HL-60 (cell line): Measurements from ENCODE around the gene NENF.
A peak's percentile ranks its signal among the peaks of the same experiment; 100 is the strongest.

Experiments used
- DNase-seq, 2 experiments: peaks; one replicate each; pipeline ENCODE4 v3.0.0-alpha.2; 2010 to 2020; ENCODE audit warnings: low read depth in 1 of 2, low spot score in 1 of 2
- H3K27ac ChIP-seq: fragments of 250-450 bp; sonication (Bioruptor Pico); replicated peaks from 2 replicates; pipeline ENCODE4 v1.5.1; 2020; ENCODE audit warnings: mild to moderate bottlenecking, moderate library complexity
- H3K27me3 ChIP-seq: fragments of 250-450 bp; sonication (Bioruptor Pico); 2 replicates; pipeline ENCODE4 v1.5.1; 2021; ENCODE audit warnings: mild to moderate bottlenecking, moderate library complexity; ENCODE audit not compliant: insufficient read depth, poor library complexity, severe bottlenecking
- H3K4me3 ChIP-seq: replicated peaks from 2 replicates; pipeline ENCODE4 v1.5.1; 2011; ENCODE audit warnings: mild to moderate bottlenecking, control low read depth, low read length; ENCODE audit not compliant: insufficient read depth
- GABPA ChIP-seq: IDR thresholded peaks from 2 replicates; pipeline ENCODE4 v1.6.1; 2012; ENCODE audit warnings: low read depth
- POLR2AphosphoS5 ChIP-seq: IDR thresholded peaks from 2 replicates; pipeline ENCODE4 v1.6.1; 2012; ENCODE audit warnings: low read depth
- SPI1 ChIP-seq: IDR thresholded peaks from 2 replicates; pipeline ENCODE4 v1.6.1; 2012; ENCODE audit warnings: low read depth, mild to moderate bottlenecking, borderline replicate concordance
- TF ChIP-seq, protein P1 (sequence below): IDR thresholded peaks from one replicate; pipeline ENCODE4 v1.5.1; 2011; ENCODE audit warnings: low read length, control low read depth, inconsistent platforms; ENCODE audit not compliant: insufficient read depth
- TF ChIP-seq, protein P2 (sequence below): IDR thresholded peaks from 2 replicates; pipeline ENCODE4 v1.6.1; 2012; ENCODE audit warnings: low read depth; ENCODE audit not compliant: insufficient replicate concordance

Gene NENF

DNA sequence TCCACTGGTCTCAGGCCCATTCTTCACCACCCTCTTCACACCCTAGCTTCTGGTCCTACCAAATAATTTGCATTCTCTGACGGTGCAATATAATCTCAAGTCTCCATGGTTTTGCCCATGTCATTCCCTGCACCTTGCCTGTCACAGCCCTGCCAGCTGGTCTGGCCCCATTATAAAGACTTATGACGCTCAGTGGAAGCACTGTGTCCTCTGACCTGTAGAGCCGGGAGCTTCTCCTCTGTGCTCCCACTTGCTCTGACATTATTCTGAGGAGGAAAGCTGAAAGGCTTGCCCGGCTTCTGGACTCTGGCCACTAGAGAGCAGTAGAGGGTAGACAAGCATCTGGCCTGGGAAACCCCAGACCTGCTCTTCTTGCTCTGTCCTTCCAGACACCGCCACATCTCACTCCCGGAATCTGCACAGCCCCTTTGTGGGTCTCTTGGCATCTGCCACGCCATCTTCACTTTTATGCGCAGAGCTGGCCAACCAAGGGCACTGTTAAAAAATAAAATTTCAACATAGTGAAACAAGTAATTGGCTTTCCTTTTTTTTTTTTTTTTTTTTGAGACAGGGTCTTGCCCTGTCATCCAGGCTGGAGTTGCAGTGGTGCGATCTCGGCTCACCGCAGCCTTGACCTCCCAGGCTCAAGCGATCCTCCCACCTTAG lies 44.4 kb downstream of the NENF start:
- H3K27ac ChIP-seq, result no peak overlapping the region
- no peak overlapping the region for H3K4me3 ChIP-seq
- TF ChIP-seq GABPA, result no peak
- no peak for TF ChIP-seq POLR2AphosphoS5
- no peak for TF ChIP-seq SPI1
- TF ChIP-seq, protein P1, sequence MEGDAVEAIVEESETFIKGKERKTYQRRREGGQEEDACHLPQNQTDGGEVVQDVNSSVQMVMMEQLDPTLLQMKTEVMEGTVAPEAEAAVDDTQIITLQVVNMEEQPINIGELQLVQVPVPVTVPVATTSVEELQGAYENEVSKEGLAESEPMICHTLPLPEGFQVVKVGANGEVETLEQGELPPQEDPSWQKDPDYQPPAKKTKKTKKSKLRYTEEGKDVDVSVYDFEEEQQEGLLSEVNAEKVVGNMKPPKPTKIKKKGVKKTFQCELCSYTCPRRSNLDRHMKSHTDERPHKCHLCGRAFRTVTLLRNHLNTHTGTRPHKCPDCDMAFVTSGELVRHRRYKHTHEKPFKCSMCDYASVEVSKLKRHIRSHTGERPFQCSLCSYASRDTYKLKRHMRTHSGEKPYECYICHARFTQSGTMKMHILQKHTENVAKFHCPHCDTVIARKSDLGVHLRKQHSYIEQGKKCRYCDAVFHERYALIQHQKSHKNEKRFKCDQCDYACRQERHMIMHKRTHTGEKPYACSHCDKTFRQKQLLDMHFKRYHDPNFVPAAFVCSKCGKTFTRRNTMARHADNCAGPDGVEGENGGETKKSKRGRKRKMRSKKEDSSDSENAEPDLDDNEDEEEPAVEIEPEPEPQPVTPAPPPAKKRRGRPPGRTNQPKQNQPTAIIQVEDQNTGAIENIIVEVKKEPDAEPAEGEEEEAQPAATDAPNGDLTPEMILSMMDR, result peak; percentile 97
- TF ChIP-seq, protein P2, sequence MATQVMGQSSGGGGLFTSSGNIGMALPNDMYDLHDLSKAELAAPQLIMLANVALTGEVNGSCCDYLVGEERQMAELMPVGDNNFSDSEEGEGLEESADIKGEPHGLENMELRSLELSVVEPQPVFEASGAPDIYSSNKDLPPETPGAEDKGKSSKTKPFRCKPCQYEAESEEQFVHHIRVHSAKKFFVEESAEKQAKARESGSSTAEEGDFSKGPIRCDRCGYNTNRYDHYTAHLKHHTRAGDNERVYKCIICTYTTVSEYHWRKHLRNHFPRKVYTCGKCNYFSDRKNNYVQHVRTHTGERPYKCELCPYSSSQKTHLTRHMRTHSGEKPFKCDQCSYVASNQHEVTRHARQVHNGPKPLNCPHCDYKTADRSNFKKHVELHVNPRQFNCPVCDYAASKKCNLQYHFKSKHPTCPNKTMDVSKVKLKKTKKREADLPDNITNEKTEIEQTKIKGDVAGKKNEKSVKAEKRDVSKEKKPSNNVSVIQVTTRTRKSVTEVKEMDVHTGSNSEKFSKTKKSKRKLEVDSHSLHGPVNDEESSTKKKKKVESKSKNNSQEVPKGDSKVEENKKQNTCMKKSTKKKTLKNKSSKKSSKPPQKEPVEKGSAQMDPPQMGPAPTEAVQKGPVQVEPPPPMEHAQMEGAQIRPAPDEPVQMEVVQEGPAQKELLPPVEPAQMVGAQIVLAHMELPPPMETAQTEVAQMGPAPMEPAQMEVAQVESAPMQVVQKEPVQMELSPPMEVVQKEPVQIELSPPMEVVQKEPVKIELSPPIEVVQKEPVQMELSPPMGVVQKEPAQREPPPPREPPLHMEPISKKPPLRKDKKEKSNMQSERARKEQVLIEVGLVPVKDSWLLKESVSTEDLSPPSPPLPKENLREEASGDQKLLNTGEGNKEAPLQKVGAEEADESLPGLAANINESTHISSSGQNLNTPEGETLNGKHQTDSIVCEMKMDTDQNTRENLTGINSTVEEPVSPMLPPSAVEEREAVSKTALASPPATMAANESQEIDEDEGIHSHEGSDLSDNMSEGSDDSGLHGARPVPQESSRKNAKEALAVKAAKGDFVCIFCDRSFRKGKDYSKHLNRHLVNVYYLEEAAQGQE, result no peak
- no peaks in the 10 kb centered on the region for H3K27me3 ChIP-seq
- peak; percentile 47 to 84 for DNase-seq

DNA sequence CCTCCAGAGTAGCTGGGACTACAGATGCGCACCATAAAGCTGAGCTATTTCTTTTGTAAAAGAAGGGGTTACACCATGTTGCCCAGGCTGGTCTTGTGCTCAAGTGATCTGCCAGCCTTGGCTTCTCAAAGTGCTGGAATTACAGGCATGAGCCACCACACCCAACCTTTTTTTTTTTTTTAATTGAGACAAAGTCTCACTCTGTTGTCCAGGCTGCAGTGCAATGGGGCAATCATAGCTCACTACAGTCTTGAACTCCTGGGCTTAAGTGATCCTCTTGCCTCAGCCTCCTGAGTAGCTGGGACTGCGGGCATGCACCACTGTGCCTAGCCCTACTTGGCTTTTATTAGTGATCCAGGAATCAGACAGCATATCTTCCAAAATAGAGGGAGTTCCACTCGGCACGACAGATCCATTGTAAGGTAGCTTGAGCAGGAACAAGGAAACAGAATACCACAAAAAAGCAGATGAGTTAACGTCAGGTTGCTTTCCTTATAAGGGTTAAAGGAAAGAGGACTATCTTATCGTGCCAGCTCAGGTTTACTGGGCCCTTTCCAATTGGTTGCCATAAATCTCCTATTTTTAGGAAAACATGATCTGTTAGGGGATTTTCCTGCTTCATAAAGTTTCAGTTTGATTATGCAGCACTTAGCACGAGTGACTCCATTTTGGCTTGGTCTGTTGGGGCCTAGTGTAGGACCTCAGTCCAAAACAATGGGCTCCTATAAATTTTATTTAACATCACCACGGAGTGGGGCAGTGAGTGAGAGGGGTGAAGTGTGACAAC lies 45.2 kb downstream of the NENF start:
- Histone ChIP-seq H3K27ac (no peak overlapping the region), H3K27me3 (no peaks in the 10 kb centered on the region), H3K4me3 (no peak overlapping the region)
- TF ChIP-seq, protein P2, result no peak
- TF ChIP-seq SPI1, result no peak
- no peak for TF ChIP-seq POLR2AphosphoS5
- TF ChIP-seq, protein P1, result no peak
- TF ChIP-seq GABPA, result no peak
- DNase-seq, result no peak

DNA sequence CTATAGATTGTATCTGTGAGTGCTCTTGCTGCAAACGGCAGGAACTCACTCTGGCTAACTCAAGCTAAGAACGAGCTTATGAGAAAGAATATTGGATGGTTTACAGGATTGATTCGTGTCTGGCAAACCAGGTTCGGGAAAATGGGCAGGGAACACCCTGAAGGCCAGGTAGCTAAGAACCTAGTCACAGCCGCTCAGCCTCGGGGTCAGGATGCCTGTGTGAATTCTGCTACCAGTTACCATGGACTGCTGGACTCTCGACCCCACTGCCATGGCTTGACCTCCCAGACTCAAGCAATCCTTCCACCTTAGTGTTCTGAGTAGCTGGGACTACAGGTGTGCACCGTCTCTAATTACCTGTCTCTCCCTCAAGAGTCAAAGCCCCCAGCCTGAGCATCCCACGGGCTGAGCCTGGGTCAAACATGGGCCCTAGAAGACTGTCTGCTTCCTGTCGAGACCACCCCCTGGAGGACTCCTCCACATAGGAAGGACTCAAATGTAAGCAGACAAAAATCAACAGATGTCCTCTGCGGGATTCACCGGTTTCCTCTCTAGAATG lies 45.8 kb downstream of the NENF start:
- Histone ChIP-seq H3K27ac (no peak overlapping the region), H3K4me3 (no peak overlapping the region), H3K27me3 (no peaks in the 10 kb centered on the region)
- no peak for DNase-seq
- TF ChIP-seq GABPA (no peak), SPI1 (no peak), POLR2AphosphoS5 (no peak)
- TF ChIP-seq, protein P2, result no peak
- TF ChIP-seq, protein P1, result no peak
